Osteocyte (in vitro differentiated cells): Measurements from ENCODE around the gene C11orf97. TPM values are rescaled to one million over a fixed set of nuclear protein-coding genes. Genes with fewer than 3 reads are reported as not detected.
A peak's percentile ranks its signal among the peaks of the same experiment; 100 is the strongest.

Experiments
- DNase-seq: peaks from one replicate; pipeline ENCODE4 v3.0.0; 2021; ENCODE audit warnings: mixed read lengths; ENCODE audit not compliant: unreplicated experiment; ENCODE audit errors: extremely low spot score
- H3K27ac Mint-ChIP-seq: one replicate; pipeline ENCODE4 v1.8.0; 2021; ENCODE audit warnings: mild to moderate bottlenecking, mixed read lengths; ENCODE audit not compliant: unreplicated experiment
- H3K27me3 Mint-ChIP-seq: one replicate; pipeline ENCODE4 v1.8.0; 2021; ENCODE audit warnings: mixed read lengths; ENCODE audit not compliant: unreplicated experiment
- H3K36me3 Mint-ChIP-seq: one replicate; pipeline ENCODE4 v1.8.0; 2021; ENCODE audit warnings: mixed read lengths; ENCODE audit not compliant: unreplicated experiment
- H3K4me1 Mint-ChIP-seq: one replicate; pipeline ENCODE4 v1.8.0; 2021; ENCODE audit warnings: mixed read lengths; ENCODE audit not compliant: unreplicated experiment
- H3K4me3 Mint-ChIP-seq: one replicate; pipeline ENCODE4 v1.8.0; 2021; ENCODE audit warnings: mild to moderate bottlenecking, moderate library complexity, mixed read lengths; ENCODE audit not compliant: unreplicated experiment
- H3K9me3 Mint-ChIP-seq: one replicate; pipeline ENCODE4 v1.8.0; 2021; ENCODE audit warnings: mixed read lengths; ENCODE audit not compliant: unreplicated experiment
- CTCF ChIP-seq: fragments of 200-600 bp; sonication (generic); IDR thresholded peaks from 2 replicates; pipeline ENCODE4 v1.5.0; 2021; ENCODE audit warnings: antibody characterized with exemption, mild to moderate bottlenecking, moderate library complexity
- total RNA-seq: library from RNA; stranded (reverse); gene quantifications from 2 replicates; pipeline ENCODE4 v1.2.1, GENCODE V29; 2021

Gene C11orf97
- total RNA-seq, 1 donor from 2014 or later: not detected

DNA sequence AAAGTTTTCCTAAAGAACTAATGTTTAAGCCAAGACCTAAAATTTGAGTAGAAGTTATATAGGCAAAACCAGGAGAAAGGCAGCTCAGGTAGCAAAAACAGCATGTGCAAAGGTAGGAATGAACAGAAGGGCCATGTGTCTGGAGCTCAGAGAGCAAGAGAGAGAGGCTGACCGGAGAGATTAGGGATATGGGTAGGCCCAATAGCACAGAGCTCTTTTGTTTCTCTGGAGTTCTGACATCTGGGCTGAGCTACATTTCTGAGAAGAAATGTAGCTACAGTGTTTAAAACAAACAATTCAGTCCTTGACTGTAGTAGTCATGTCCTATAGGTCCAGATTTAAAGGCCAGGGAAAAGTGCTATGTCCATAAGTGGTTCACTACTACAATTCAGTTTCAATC, 4.5 kb downstream of the C11orf97 start:
- no peak for TF ChIP-seq CTCF
- Mint-ChIP-seq H3K4me1 (peaks cover 10% of the 10 kb centered on the region), H3K27me3 (peaks cover 25% of the 10 kb centered on the region), H3K27ac (no peak overlapping the region), H3K36me3 (no peaks in the 10 kb centered on the region), H3K9me3 (no peaks in the 10 kb centered on the region), H3K4me3 (no peak overlapping the region)
- DNase-seq: no peak

- Mint-ChIP-seq H3K27me3 (peaks cover 25% of the 10 kb centered on the region), H3K4me1 (no peaks in the 10 kb centered on the region), H3K4me3 (no peak overlapping the region), H3K9me3 (no peaks in the 10 kb centered on the region), H3K36me3 (no peaks in the 10 kb centered on the region), H3K27ac (no peak overlapping the region)
- TF ChIP-seq CTCF: no peak
- DNase-seq: no peak
Measured at GRCh38 chr11:94518300-94518699, 6.0 kb downstream of the C11orf97 start.

- DNase-seq: no peak
- peak; percentile 74 for TF ChIP-seq CTCF
- H3K4me3 Mint-ChIP-seq: no peak overlapping the region
- peaks cover 25% of the 10 kb centered on the region for H3K27me3 Mint-ChIP-seq
- no peaks in the 10 kb centered on the region for H3K36me3 Mint-ChIP-seq
- H3K4me1 Mint-ChIP-seq: no peaks in the 10 kb centered on the region
- no peaks in the 10 kb centered on the region for H3K9me3 Mint-ChIP-seq
- no peak overlapping the region for H3K27ac Mint-ChIP-seq
Measured at GRCh38 chr11:94519478-94520084, 7.3 kb downstream of the C11orf97 start.

GRCh38 chr11:94521684-94522083, 9.4 kb downstream of the C11orf97 start:
- no peaks in the 10 kb centered on the region for H3K36me3 Mint-ChIP-seq
- no peak overlapping the region for H3K4me3 Mint-ChIP-seq
- DNase-seq: no peak
- TF ChIP-seq CTCF: peak; percentile 39
- H3K4me1 Mint-ChIP-seq: peaks cover 13% of the 10 kb centered on the region
- H3K27ac Mint-ChIP-seq: no peak overlapping the region
- H3K9me3 Mint-ChIP-seq: no peaks in the 10 kb centered on the region
- H3K27me3 Mint-ChIP-seq: peaks cover 5% of the 10 kb centered on the region

DNA sequence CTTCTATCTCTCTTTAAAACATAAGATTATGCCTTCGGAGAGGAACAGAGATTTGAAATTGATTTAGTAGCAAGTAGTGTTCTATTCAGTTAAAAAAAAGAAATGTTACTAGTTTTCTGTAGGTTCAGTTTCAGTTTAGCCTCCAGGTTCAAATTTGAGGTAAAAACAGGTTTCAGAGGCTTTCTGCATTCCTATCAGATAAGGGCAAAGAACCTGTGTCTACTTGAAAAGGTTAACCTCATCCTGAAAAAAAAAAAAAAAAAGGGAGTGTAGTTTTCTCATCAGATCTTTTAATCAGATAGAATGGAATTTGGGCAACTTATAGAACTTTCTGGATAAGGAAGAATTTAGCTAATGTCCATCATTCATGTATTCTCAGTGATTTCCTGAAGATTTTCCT, 12.1 kb downstream of the C11orf97 start:
- Mint-ChIP-seq H3K27ac (no peak overlapping the region), H3K9me3 (no peaks in the 10 kb centered on the region), H3K4me1 (peaks cover 13% of the 10 kb centered on the region), H3K4me3 (no peak overlapping the region), H3K27me3 (no peaks in the 10 kb centered on the region), H3K36me3 (no peaks in the 10 kb centered on the region)
- no peak for TF ChIP-seq CTCF
- DNase-seq: no peak
